Measurements from ENCODE around the gene RPL27A.

DNA sequence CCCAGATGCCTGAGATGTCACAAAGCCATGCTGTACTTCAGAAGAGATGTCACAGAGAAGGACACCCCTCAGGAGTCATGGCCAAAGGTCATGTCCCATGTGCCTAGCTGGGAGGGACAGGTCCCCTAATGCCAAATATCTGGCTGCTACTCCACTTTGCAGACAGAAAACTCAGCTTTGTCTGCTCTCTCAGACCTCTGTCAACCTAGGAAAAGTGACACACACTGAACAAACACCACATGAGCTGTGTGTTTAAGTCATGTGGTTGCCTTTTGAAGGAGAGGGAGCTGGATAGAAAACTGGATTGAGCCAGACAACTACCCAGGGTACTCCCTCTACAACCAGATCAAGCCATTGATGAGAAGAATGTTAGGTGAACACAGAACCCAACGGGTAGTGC is 3.6 kb upstream of the RPL27A start:
- TF ChIP-seq, protein P1, sequence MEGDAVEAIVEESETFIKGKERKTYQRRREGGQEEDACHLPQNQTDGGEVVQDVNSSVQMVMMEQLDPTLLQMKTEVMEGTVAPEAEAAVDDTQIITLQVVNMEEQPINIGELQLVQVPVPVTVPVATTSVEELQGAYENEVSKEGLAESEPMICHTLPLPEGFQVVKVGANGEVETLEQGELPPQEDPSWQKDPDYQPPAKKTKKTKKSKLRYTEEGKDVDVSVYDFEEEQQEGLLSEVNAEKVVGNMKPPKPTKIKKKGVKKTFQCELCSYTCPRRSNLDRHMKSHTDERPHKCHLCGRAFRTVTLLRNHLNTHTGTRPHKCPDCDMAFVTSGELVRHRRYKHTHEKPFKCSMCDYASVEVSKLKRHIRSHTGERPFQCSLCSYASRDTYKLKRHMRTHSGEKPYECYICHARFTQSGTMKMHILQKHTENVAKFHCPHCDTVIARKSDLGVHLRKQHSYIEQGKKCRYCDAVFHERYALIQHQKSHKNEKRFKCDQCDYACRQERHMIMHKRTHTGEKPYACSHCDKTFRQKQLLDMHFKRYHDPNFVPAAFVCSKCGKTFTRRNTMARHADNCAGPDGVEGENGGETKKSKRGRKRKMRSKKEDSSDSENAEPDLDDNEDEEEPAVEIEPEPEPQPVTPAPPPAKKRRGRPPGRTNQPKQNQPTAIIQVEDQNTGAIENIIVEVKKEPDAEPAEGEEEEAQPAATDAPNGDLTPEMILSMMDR (IDR thresholded peaks at IDR 0.05): no peak
- TF ChIP-seq POLR2A (IDR thresholded peaks at IDR 0.05): no peak
